Measurements from ENCODE around the gene S100A2. TPM values are rescaled to one million over a fixed set of nuclear protein-coding genes. Genes with fewer than 3 reads are reported as not detected.
"Not testable (repeated sequence)": the region's sequence is repeated elsewhere in the genome, so short reads cannot be mapped to it uniquely, and the experiment has no call there.

Gene S100A2
- total RNA-seq, 6 experiments from 2014 or later: not detected

- WGBS (ENCODE audit: insufficient coverage, low coverage, low lambda C conversion rate, missing lambda C conversion rate): 80% methylated on average over 2 of the region's 2 CpGs
- intact Hi-C loops (cut with DNase I): no loop called here
These were observed 18.3 kb upstream of the S100A2 start for GRCh38 chr1:153583976-153584375.

GRCh38 chr1:153583514-153583913 lies 17.9 kb upstream of the S100A2 start:
- 29% methylated on average over 2 of the region's 3 CpGs for WGBS (ENCODE audit: insufficient coverage, low coverage, low lambda C conversion rate, missing lambda C conversion rate)
- H3K36me3 ChIP-seq; intact Hi-C loops (cut with DNase I); DNase-seq; H3K4me1 ChIP-seq; H3K4me3 ChIP-seq; H3K27me3 ChIP-seq; H3K9me3 ChIP-seq; ATAC-seq; H3K27ac ChIP-seq: not testable (repeated sequence)

More at GRCh38 chr1:153583976-153584375, 18.3 kb upstream of the S100A2 start:
- Histone ChIP-seq H3K4me1 (no peaks in the 10 kb centered on the region), H3K27me3 (no peaks in the 10 kb centered on the region), H3K9me3 (no peaks in the 10 kb centered on the region), H3K4me3 (no peak overlapping the region), H3K36me3 (no peaks in the 10 kb centered on the region), H3K27ac (no peak overlapping the region)
- DNase-seq: no peak
- no peak for TF ChIP-seq POLR2A (IDR thresholded peaks at IDR 0.05)
- no peak for TF ChIP-seq CTCF (IDR thresholded peaks at IDR 0.05)
- ATAC-seq: no peak

GRCh38 chr1:153582836-153583235 lies 17.2 kb upstream of the S100A2 start:
- H3K4me1 ChIP-seq; intact Hi-C loops (cut with DNase I); H3K36me3 ChIP-seq; DNase-seq; H3K27me3 ChIP-seq; ATAC-seq; H3K27ac ChIP-seq; H3K9me3 ChIP-seq; H3K4me3 ChIP-seq: not testable (repeated sequence)
- 92% methylated on average over 12 of the region's 34 CpGs for WGBS (ENCODE audit: insufficient coverage, low coverage, low lambda C conversion rate, missing lambda C conversion rate)

- TF ChIP-seq CTCF (IDR thresholded peaks at IDR 0.05) (no peak), POLR2A (IDR thresholded peaks at IDR 0.05) (no peak)
- intact Hi-C loops (cut with DNase I): loop anchor here in 1 of 2 donors (10.0 kb wide), 1 partner anchor 66 kb away; no protein-coding TSS in a partner anchor
- no peak for DNase-seq
- Histone ChIP-seq H3K4me1 (no peaks in the 10 kb centered on the region), H3K27me3 (no peaks in the 10 kb centered on the region), H3K27ac (no peak overlapping the region), H3K4me3 (no peak overlapping the region), H3K9me3 (no peaks in the 10 kb centered on the region), H3K36me3 (no peaks in the 10 kb centered on the region)
- ATAC-seq: no peak
- WGBS (ENCODE audit: insufficient coverage, low coverage, low lambda C conversion rate, missing lambda C conversion rate): 69% methylated on average over 3 of the region's 3 CpGs
These were observed 13.3 kb upstream of the S100A2 start for GRCh38 chr1:153578936-153579335.

- no peaks in the 10 kb centered on the region for H3K4me1 ChIP-seq
- H3K27ac ChIP-seq: no peak overlapping the region
- H3K36me3 ChIP-seq: no peaks in the 10 kb centered on the region
- DNase-seq (no peak), ATAC-seq (no peak)
- no peaks in the 10 kb centered on the region for H3K9me3 ChIP-seq
- intact Hi-C loops (cut with DNase I): loop anchor here in 1 of 2 donors (10.0 kb wide), 1 partner anchor 66 kb away; no protein-coding TSS in a partner anchor
- no peaks in the 10 kb centered on the region for H3K27me3 ChIP-seq
- no peak for TF ChIP-seq CTCF (IDR thresholded peaks at IDR 0.05)
- TF ChIP-seq POLR2A (IDR thresholded peaks at IDR 0.05): no peak
- H3K4me3 ChIP-seq: no peak overlapping the region
These were observed 12.8 kb upstream of the S100A2 start for GRCh38 chr1:153578490-153578889.

GRCh38 chr1:153577624-153578051 lies 12.0 kb upstream of the S100A2 start:
- DNase-seq: no peak
- no peaks in the 10 kb centered on the region for H3K27me3 ChIP-seq
- intact Hi-C loops (cut with DNase I): loop anchor here in 1 of 2 donors (10.0 kb wide), 1 partner anchor 67 kb away; no protein-coding TSS in a partner anchor
- H3K9me3 ChIP-seq: no peaks in the 10 kb centered on the region
- no peak overlapping the region for H3K27ac ChIP-seq
- WGBS (ENCODE audit: insufficient coverage, low coverage, low lambda C conversion rate, missing lambda C conversion rate): 62% methylated on average over 9 of the region's 9 CpGs
- no peak overlapping the region for H3K4me3 ChIP-seq
- H3K36me3 ChIP-seq: no peaks in the 10 kb centered on the region
- ATAC-seq: no peak
- no peak for TF ChIP-seq CTCF (IDR thresholded peaks at IDR 0.05)
- TF ChIP-seq POLR2A (IDR thresholded peaks at IDR 0.05): no peak
- H3K4me1 ChIP-seq: peaks cover 0 to 3% (median 0%) of the 10 kb centered on the region in 4 donors

All from right lobe of liver (tissue), 6 donors.